NCI-H1417 treated with DMSO at 0.1 percent for 48 hours (cell line): ENCODE data around the gene AUNIP.

Source experiments
- DNase-seq: peaks from one replicate; lab custom pipeline; 2025; lab: John Stamatoyannopoulos, UW

Gene AUNIP

GRCh38 chr1:25828491-25828890 is 30.8 kb downstream of the AUNIP start:
- no peak for DNase-seq

DNA sequence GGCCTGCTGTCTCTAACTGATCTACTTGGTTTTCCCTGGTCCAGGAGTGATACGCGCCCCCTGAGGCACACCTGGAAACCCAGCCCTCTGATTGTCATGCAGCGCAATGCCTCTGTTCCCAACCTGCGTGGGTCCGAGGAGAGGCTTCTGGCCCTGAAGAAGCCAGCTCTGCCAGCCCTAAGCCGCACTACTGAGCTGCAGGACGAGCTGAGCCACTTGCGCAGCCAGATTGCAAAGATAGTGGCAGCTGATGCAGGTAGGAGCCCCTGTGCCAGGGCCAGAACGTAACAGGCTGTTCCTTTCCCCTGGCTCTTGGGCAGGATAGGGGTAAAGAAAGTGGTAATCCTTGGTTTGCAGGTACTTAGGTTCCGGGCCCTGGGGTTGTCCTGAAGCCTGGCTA is 32.7 kb downstream of the AUNIP start:
- no peak for DNase-seq

DNA sequence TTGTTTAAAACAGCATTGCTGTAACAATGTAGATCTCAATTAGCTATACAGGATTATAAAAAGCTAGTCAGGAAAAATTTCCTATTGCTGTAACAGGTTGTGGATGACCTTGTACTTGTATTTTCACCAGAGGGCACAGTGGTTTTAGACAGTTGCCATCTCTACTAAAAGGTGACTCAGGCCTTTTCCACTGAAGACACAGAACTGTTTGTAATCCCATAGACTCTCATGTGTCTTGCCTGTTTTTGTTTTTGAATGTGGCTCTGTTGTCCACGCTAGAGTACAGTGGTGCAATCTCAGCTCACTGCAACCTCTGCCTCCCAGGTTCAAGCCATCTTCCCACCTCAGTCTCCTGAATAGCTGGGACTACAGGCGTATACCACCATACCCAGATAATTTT is 33.7 kb downstream of the AUNIP start:
- DNase-seq = no peak

GRCh38 chr1:25821630-25822091 is 37.6 kb downstream of the AUNIP start:
- no peak for DNase-seq

- DNase-seq = no peak
Observed at GRCh38 chr1:25821112-25821476, 38.2 kb downstream of the AUNIP start.

GRCh38 chr1:25820247-25821111 is 38.8 kb downstream of the AUNIP start:
- no peak for DNase-seq

GRCh38 chr1:25819491-25820246 is 39.6 kb downstream of the AUNIP start, which contains the start of gene MTFR1L:
TSS of gene MTFR1L (plus strand) at chr1:25819954. CDS start at chr1:25823105, 3,151 bp downstream.
- DNase-seq = no peak

GRCh38 chr1:25818569-25818968 is 40.7 kb downstream of the AUNIP start:
- no peak for DNase-seq

DNA sequence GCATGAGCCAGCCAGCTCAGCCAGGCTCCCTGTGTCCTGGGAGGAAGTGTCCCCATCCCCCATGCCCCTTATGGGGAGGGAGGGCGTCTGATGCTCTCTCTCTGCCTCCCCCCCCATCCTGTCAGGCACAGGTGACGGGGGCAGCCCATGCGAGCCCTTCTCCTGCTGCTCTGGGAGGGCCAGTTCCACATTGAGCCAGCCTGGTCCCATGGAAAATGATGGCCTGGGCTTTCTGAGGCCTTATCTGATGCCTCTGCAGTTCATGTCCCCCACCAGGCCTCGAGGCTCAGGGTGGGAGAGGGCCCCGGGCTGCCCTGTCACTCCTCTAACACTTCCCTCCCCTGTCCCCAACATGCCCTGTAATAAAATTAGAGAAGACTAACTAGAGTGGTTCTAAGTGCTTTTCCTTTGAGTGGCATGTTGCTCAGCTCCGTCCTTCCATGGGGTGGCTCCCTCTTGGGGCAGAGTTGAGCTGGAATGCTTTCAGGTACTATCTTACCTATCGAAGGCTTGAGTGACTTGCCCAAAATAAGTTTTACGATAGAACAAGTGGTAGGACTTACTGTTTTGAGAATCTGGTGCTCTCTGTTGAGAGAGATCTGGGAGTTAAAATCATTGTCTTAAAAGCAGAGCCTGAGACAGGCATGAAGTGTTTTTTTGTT is 41.3 kb downstream of the AUNIP start:
- DNase-seq = no peak

- no peak for DNase-seq
Observed at GRCh38 chr1:25816112-25816718, 43.0 kb downstream of the AUNIP start.

DNA sequence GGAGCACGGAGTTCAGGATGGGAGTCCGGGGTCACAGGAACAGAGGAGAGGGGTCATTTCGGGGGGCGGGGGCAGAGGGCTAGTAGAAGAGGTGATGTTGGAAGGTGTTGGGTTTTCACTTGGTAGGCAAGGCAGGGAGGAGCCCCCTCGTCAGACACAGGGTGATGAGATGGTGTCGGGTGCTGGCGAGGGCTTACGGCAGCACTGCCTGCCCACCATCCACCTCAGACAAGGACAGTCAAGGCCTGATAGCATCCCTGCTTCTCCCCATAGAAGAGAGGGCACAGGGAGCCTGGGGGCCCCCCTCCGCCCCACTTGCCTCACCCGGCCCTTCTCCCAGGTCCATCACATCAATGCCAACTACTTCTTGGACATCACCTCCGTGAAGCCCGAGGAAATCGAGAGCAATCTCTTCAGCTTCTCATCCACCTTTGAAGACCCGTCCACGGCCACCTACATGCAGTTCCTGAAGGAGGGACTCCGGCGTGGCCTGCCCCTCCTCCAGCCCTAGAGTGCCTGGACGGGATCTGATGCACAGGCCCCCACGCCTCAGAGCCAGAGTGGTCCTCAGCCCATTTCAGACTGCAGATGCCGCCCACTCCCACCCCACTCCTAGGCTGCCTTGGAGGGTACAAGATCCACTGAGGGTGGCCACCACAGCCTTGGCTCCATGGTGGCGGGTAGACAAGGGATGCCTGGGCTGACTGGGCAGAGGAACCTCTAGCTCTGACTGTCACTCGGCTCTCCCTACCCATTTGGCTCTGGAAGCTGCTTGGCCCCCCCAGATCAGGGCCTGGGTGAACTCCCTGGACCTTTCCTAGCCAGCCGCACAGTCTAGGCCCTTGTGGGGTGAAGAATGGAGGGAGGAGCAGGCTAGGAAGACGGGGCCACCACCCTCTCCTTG is 43.8 kb downstream of the AUNIP start:
- no peak for DNase-seq

GRCh38 chr1:25814549-25815087 is 44.6 kb downstream of the AUNIP start:
- DNase-seq = no peak

GRCh38 chr1:25813734-25814471 is 45.4 kb downstream of the AUNIP start:
- no peak for DNase-seq

GRCh38 chr1:25813071-25813733 is 46.1 kb downstream of the AUNIP start:
- DNase-seq = no peak

- no peak for DNase-seq
Observed at GRCh38 chr1:25811384-25812082, 47.7 kb downstream of the AUNIP start.

DNA sequence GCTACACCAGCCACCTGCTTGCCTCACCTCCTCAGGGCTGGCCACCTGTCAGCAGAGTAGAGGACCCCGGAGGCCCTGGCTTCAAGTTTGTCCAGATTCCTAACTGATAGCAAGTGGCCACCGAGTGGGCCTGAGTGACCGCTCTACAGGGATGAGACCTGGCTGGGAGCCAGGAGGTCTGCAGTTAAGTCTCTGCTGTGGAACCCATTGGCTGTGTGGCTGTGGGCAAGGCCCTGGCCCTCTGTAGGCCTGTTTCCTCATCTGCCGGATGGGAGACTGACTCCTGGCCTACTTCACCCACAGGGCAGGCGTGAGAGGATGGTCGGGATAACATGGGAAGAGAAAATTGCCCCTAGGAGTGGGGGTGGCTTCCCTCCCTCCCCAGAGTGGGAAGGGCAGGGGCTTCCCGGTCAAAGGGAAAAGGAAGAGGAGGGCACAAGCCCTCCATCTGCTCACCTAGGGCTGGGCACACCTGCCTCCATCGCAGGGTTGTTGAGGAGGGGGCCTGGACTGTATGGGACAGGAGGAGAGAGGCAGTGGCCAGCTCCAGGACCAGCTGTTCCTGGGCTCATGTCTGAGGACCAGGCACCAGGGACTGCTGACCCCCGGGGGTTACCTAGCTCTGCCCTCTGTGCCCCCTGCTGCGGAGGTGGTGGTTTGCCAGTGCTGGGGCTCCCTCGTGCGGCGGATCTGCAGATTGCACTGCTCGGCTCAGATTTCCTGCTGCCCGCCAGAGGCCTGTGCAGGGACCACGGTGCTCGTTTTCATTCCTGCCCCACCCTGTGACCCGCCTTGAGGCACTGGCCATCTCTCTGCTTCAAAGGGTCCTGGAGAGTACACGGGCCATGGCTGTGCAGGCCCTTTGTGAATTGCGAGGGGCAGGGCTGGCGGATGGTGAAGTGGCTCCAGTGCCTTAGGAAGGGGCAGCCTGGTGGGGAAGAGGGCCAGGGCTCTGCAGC is 48.6 kb downstream of the AUNIP start:
- peak; percentile 7 for DNase-seq

GRCh38 chr1:25809929-25810328 is 49.3 kb downstream of the AUNIP start:
- no peak for DNase-seq
